Activated CD4-positive, CD25-positive, alpha-beta regulatory T cell treated with anti-CD3 and anti-CD28 coated beads, Interleukin-2, amount 50 U/mL, for 24 hours (primary cell): ENCODE data around the gene CCDC15.
"Not testable (repeated sequence)": the region's sequence is repeated elsewhere in the genome, so short reads cannot be mapped to it uniquely, and the experiment has no call there.

ENCODE experiments used
- ATAC-seq, 2 donors: fragments of 150-1000 bp; cut with Tn5 transposase; one replicate each; pipeline ENCODE4 v1.10.0; 2021; ENCODE audit warnings: mild to moderate bottlenecking in 1 of 2, moderate library complexity in 1 of 2

Gene CCDC15

DNA sequence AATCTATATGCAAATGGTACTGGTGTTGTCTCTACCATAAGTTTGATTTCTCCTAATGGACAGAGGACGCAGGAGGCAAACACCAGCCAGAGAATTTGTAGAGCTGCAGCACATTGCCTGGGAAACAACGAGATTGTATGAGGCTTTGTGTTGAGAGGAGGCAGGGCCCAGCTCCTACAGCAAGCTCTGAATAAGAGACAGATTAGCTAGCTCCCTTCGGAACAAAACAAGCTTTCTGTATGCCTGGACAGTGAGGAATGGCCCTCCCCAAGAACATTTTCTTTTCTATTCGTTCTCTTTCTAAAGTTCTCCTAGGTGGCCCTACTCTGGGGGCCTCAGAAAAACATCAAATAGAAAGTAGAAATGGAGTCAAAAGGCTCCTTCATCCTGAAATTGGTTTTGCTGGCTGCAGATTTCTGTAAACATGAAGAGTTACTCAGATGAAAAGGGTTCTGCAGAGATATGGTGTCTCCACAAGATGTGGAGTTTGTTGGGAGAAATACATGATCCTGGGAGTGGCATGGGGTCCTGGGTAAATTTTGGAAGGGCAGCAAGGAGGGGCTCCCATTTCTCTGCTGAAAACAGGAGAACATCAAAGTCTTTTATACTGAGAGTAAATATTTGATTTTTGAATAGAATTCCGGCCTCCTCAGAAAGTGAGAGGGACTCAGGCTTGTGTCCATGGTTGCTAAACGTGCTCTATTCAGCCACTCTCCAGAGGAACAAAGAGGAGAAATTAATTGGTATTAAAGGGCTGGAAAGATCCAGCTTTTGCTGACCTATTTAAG, 11.3 kb upstream of the CCDC15 start:
- ATAC-seq = no peak

DNA sequence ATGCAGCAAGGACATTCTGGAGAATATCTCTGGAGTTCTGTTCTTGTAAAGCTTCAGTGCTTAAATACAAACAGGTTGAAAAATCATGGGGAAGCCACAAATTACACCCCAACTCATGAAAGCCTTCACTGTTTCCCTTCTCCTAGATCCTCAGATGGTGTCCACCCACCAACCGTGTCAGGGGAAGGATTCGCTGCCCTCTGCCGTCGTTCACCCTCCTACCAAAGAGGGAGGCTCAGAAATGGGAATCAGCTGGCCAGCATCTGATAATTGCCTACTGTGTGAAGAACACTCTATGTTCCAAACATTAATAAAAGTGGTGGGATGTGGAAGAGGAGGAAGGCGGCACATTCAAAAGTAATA, 10.8 kb upstream of the CCDC15 start:
- no peak for ATAC-seq

DNA sequence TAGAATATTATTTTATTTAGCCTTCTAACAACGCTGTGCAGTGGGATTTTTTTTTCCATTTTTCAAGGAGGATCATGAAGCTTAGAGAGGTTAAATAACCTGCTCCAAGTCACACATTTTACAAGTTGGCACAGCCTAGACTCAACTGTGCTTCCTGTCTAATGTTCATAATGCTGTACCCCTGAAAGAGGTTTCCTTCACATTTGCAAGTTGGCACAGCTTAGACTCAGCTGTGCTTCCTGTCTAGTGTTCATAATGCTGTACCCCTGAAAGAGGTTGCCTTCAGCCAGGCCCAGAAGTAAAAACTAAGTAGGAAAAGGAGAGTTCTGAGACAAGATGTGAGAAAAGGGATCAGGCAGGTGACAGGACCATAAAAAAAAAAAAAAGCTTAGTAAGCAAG, 10.3 kb upstream of the CCDC15 start:
- no peak for ATAC-seq

DNA sequence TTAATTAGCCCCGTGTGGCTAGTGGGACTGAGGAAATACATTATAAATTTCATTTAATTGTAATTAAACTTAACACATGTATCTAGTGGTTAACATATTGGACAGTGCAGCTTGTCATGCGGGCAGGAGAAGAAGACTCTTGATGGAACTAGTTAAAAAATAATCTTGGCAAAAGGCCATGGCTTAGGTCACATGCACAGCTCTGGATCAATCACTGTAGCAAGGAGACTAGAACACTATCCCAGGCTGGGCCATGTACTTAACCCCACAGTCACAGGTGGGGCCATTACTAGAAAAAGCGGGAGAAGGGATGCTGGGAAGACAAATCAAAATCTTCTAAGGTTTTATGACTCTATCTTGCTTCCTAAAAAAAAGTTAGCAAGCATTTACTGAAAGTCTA, 9.4 kb upstream of the CCDC15 start:
- ATAC-seq = no peak

DNA sequence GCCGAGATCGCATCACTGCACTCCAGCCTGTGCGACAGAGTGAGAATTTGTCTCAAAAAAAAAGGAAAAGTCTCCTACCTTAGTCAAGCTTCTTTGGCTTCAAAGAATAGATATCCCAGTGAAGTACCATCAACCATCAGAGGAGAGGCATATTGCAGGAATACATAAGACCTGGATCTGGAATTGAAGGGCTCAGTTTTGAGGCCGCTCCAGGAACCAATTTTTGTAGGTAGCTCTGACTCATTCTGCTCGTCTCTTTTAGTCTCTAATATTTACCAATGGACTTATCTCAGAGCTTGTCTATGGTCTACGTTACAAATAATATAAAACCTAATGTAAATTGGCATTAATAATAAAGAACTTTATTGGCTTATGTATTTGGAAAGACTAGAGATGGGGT, 8.2 kb upstream of the CCDC15 start:
- no peak for ATAC-seq

DNA sequence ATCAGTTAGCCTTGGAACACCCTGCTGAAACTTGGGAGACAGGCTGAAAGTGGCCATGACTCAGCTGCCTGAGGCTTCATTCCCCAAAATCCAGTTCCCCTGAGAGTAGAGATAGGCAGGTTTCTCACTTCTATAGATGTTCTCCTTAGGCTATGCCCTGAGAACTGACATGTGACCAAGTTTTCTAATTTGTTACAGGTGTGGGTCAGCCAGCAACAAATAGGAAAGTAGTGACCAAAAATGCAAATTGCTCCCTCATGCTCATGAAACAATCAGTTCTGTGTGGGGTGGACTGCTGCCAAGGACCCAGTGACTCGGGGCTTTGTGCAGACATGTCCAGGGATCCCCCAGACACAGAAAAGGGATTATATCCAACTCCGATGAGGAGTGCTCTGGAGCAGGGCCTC, 7.3 kb upstream of the CCDC15 start:
- ATAC-seq = no peak

DNA sequence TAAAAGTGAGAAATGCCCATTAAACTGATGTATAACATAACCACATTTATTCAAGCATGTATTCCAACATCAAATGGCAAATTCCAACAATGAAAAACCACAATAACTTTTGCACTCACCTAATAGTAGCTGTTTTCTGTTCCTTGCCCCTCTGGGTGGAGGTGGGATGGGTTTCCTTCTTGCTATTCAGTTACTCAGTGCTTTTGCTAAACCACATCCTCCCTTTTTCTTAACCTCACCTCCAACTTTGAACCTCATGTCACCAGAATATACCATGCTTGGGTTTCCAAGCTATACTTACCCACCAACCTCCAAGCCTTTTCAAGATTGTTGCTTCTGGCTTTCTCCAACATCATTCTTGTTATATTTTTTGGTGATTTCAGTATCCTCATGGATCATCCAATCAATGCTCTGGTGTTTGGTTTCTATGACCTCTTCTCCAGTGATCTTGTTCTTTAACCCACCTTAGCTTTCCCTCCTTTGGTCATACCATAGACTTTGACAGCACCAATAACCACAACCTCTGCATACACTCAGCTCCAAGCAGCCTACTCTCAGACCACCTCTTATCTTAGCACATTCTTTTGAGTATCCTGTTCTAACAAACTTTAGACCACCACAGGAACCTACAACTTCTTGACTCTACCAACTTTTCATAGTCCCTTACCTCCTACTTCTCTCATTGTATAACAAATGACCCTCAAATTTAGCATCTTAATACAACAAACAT, 3.2 kb upstream of the CCDC15 start:
- ATAC-seq = no peak

DNA sequence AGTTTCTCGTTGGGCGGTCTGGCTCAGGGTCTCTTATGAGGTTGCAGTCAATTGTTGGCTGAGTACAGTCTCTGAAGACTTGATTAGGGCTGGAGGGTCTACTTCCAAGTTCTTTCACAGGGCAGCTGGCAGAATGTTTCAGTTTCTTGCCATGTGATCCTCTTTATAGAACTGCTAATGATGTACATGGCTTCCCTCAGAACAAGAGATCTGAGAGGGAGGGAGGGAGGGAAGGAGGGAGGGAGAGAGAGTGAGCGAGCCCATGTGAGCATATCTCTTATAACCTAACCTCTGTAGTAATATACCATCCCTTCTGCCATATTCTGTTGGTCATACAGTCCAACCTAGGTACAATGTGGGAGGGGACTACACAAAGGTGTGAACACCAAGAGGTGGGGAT, 2.7 kb upstream of the CCDC15 start:
- no peak for ATAC-seq

DNA sequence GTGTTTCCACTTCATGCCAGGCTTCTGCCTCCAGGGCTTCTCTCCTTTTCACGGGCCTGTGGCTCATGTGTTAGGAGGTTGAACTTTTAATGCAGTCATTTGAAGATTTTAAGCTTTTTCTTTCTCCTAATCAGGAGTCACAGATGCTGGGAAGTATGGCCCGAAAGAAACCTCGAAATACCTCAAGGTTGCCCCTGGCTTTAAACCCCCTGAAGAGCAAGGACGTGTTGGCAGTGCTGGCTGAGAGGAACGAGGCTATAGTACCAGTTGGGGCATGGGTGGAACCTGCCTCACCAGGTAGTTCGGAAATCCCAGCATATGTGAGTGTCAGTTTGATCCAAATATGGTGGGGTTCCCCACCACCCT, 571 bp downstream of the CCDC15 start:
- ATAC-seq = no peak

DNA sequence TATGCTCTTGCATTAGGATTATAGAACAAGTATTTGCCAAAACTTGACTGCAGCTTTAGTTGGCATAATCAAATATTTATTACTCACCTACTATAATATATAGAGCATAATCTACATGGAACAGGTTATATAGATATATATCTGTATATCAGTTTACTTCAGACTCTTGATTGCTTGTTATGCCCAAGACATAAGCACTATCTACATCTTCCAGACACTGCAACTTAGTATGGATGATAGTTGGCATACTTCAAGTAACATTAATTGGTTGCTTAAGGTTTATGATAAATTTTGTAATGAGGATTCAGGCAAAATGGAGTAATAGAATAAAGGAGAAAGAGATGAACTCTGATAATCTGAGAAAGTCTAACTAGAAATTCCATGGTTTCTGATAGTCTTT, 1.0 kb downstream of the CCDC15 start:
- ATAC-seq = no peak

DNA sequence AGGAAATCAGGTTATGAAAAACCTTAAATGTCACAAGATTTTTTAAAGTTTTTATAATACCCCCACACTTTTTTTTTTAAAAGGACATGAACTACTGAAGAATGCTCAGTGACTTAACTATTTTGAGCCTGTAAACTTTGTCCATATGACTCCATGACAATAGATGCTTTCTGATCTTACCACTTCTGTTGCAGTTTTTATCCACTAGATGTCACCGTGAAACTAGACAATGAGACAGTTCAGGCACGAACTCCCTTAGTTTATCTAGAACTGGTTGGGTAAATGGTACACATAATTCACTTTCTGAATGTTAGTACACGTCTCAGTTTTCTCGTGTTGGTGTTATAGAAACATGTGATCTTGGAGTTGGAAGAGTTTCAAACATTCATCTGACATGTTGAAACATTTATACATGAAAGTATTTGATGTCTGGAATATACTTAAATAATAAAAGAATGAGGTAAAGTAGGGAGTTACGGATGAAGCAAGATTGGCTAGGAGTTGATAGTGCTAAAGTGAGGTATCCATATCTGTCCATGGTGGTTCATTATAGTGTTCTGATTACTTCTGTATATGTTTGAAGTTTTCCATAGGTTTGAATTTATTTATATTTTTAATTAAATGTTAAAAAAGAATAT, 8.1 kb downstream of the CCDC15 start:
- ATAC-seq = peak; percentile 83 to 91

DNA sequence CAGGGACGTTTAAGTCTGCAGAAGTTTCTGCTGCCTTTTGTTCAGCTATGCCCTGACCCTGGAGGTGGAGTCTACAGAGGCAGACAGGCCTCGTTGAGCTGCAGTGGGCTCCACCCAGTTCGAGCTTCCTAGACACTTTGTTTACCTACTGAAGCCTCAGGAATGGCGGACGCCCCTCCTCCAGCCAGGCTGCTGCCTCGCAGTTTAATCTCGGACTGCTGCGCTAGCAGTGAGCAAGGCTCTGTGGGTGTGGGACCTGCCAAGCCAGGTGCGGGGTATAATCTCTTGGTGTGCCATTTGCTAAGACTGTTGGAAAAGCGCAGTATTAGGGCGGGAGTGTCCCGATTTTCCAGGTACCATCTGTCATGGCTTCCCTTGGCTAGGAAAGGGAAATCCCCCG, 14.2 kb downstream of the CCDC15 start:
- not testable (repeated sequence) for ATAC-seq

DNA sequence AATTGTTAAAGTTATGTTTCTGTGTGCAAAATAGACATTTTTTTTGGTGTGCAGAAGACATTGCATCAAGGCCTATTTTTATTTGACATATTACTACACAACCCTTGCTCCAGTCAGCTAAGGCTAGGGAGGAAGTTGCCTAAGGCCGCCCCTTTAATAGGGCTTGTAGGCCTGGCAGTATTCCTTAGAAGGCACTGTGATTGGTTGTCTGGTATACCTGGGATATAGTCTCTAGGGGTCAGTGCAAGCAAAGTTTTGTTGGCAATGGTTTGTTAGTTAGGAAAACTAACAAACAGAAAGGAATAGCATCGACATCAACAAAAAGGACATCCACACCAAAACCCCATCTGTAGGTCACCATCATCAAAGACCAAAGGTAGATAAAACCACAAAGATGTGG, 16.9 kb downstream of the CCDC15 start:
- no peak for ATAC-seq

DNA sequence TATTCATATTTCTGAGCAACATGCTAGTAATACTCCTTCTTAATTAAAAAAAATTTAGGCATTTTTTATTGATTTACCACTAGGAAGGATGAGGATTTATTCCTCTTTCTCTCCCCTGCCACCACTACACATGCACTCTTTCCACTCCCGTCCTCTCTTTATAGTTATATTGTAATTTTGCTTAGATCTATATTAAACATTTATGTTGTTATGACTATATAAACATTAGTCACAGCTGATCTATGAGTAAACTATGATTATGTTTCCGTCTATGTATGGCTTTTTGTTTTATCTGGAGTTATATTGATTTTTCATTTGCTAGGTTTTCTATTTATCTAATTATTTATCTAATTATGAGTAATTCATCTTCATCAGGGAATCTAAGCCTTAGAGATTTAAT, 17.8 kb downstream of the CCDC15 start:
- no peak for ATAC-seq

DNA sequence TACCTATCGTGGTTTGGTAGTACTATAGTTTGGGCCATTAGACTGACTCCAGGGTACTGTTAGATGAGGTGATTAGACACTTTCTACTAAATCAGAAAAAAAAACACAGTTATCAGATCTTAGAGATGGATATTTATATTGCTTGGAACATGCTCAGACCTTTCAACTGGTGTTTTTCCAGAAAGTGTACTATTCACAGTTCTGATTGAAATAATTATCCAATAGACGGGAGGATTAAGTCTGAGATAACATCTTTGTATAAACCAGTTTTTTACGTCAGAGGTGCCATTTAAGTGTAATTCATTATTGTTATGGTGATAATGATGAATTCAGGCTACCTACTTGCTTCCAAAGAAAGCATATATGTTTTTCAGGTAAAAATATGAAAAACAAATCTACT, 22.5 kb downstream of the CCDC15 start:
- ATAC-seq = no peak

DNA sequence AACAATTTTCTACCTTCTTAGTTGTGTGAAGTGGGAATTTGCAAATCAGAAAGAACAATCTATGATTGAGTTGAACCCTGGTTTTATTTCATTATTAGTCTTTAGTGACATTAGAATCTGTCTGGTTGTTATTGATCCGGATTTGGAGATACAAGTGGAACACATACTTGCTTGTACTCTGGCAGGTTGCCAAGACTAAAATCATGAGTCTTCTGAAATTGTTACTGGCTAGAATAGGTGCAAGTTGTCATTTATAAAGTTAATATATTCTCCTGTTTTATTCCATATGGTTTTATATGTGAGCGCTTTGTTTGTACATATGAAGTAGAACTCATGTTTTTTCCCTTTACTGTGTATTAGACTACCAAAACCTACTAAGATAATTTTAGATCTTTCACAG, 23.0 kb downstream of the CCDC15 start:
- no peak for ATAC-seq

DNA sequence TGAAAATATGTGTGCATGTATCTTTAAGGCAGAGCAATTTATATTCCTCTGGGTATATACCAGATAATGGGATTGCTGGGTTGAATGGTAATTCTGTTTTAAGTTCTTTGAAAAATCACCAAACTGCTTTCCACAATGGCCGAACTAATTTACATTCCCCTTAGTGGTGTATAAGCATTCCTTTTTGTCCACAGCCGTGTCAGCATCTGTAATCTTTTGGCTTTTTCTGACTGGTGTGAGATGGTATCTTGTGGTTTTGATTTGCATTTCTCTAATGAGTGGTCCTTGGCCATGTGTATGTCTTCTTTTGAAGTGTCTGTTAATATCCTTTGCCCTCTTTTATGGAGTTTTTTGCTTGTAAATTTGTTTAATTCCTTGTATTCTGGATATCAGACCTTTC, 24.3 kb downstream of the CCDC15 start:
- ATAC-seq = no peak

DNA sequence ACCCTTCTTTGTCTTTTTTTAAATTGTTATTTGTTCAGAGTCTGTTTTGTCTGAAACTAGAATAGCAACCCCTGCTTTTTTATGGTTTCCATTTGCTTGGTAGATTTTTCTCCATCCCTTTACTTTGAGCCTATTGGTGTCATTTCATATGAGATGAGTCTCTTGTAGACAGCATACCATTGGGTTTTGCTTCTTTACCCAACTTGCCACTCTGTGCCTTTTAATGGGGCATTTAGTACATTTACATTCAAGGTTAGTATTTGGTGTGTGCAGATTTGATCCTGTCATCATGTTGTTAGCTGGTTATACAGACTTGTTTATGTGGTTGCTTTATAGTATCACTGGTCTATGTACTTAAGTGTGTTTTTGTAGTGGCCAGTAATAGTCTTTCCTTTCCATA, 28.0 kb downstream of the CCDC15 start:
- ATAC-seq = no peak

DNA sequence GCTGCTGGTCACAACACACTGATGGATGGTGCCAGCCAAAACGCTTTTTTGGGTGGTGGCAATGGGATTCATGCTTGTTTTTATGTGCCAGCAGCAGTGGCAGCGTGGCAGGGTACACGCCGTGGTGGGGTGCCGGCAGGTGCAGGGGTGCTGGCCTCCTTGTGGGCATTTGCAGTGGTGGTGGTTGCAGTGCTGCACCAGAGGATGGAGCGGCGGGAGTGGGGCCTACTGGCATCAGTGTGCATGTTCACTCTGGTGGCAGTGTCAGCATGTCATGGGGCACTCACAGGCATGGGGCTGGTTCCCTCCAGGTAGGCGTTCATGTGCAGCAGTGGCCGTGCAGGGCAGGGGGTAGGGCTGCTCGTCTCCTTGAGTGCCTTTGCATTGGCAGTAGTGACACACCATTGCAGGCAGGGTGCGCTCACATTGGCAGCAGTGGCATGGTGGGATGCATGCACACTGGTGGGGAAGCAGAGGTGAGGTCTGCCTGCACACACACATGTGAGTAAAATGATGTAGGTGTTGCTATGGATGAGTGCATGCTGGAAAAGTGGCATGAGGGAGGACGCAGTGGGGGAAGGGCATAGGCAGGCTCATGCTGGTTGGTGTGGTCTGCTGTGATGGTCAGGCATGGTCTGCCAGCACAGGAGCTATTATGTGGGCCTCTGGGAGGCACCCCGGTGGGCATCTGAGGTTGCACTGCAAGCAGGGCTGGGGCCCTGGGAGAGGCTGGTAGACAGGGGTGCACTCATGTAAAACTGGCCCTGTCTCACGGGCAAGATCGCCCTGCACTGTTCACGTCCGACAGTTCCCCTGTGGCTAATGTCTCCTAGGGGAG, 29.9 kb downstream of the CCDC15 start:
- no peak for ATAC-seq

DNA sequence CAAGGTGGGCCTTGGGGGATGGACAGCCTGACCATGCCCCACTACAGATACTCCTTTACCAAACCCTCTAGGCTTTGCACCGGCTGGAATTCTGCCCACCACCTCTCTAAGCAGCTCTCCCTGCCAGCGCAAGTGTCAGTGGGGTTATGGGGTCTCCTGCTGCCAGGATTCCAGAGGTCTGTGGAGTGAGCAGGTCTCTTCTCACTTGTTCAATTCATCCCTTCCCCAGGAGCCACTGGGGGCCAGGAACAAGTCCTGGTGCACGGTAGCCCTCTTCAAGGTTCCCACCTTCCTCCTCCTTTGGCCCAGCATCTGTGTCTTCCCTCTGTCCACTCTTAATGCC, 30.5 kb downstream of the CCDC15 start:
- no peak for ATAC-seq

DNA sequence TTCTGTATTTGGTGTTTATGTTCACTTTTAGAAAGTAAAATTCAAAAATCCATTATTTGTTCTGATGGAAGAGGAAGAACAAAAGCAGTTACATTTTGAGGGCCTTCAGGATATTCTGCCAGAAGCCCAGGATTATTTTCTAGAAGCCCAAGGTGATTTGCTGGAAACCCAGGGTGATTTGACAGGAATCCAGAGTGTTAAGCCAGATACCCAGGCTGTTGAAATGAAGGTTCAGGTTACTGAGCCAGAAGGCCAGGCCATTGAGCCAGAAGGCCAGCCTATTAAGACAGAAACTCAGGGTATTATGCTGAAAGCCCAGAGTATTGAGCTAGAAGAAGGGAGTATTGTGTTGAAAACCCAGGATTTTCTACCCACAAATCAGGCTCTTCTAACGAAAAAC, 33.1 kb downstream of the CCDC15 start:
- ATAC-seq = no peak

DNA sequence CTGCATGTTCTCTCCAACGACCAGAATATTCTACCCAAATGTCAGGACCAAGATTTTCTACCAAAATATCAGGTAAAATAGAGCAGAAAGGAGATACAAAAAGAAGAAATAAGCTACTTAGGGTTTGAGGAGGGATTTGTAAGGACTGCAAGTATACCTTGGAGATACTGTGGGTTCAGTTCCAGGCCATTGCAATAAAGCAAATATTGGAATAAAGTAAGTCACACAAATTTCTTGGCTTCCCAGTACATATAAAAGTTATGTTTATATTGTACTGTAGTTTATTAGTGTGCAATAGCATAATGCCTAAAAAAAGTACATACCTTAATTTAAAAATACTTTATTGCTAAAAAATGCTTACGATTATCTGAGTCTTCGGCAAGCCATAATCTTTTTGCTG, 34.1 kb downstream of the CCDC15 start:
- no peak for ATAC-seq

DNA sequence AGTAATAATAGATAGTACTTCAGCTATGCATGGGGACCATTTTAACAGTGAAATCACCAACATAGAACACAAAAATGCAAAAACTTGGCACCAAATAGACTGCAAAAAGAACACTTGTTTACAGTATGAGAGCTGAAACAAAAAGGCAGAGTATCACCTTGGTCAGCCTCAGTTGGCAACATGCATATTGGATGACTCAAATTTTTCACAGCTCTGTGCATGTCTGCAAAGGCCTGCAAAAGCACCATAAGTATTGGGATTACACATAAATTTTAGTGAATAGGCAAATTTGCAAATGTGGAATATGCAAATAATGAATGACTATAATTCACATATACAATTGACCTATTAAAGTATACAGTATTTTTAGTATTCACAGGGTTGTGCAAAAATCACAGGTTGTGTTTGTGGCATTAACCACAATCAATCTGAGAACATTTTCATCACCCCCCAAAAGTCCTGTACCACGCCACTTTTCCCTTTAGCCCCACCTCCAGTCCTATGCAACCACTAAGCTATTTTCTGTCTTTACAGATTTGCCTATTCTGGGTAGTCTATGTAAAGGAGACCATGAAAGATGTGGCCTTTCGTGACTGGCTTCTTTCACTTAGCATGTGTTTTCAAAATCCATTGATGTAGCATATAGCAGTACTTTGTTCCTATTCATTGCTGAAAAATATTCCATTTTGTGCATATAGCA, 47.2 kb downstream of the CCDC15 start:
- no peak for ATAC-seq
